Activated CD4-positive, alpha-beta T cell treated with anti-CD3 and anti-CD28 coated beads, Interleukin-2, Interleukin-4, amounts not matched to agents 100 ng/mL and 50 ng/mL, durations not matched to agents 16 hours and 8 hours (primary cell): Measurements from ENCODE around the gene EML1.

Source experiments
- DNase-seq: peaks from one replicate; pipeline ENCODE4 v3.0.0-alpha.2; 2020; ENCODE audit warnings: low spot score

EML1 gene

DNA sequence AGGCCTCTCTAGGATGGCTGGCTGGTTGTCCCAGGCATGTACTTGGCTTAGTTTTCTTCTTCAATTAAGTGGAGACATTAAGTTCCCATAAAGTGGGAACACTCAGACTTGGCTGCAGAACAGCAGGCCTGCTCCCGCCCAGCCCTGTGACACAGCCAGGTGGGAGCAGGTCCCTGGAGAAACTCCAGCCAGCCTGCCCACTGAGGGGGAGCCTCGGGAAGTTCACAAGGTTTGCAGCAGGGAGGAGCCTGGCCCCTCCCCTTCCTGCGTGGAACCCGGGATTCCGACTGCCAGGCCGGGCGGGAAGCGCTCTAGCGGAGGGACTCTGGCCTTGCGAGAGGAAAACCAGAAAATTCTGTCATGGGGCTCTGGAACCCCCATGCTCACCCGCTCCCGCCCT, 173.7 kb downstream of the EML1 start:
- no peak for DNase-seq

GRCh38 chr14:99968191-99968920, 175.1 kb downstream of the EML1 start:
- no peak for DNase-seq

GRCh38 chr14:99968941-99969340, 175.7 kb downstream of the EML1 start:
- no peak for DNase-seq

DNA sequence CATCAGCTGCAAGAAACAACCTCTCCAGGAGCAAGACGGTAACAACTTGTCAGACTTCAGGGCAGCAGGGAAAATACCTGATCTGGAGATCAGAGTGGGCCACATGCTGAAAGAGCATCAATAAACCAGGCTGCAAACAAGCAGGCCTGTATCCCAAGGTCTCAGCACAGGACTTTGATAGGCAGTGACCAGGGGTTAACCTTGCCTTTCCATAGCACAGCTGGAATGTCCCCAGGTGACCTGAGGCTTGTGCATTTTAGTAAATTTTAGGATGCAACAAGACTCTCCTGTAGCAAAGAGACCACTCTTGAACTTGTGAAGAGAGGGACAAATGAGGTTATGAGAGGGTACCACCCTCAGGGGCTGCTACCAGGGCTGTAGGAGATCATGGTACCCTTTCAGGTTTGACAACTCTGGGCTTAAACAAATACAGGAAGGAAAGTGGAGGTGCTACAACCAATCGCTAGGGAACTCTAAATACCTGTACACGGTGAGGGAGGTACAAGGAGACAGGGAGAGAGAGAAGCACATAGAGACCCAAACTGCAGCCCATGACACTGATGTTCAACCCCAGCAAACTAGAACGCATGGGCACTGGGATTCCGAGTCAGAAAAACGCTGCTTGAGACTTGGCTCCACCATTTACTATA, 176.6 kb downstream of the EML1 start:
- DNase-seq: no peak

DNA sequence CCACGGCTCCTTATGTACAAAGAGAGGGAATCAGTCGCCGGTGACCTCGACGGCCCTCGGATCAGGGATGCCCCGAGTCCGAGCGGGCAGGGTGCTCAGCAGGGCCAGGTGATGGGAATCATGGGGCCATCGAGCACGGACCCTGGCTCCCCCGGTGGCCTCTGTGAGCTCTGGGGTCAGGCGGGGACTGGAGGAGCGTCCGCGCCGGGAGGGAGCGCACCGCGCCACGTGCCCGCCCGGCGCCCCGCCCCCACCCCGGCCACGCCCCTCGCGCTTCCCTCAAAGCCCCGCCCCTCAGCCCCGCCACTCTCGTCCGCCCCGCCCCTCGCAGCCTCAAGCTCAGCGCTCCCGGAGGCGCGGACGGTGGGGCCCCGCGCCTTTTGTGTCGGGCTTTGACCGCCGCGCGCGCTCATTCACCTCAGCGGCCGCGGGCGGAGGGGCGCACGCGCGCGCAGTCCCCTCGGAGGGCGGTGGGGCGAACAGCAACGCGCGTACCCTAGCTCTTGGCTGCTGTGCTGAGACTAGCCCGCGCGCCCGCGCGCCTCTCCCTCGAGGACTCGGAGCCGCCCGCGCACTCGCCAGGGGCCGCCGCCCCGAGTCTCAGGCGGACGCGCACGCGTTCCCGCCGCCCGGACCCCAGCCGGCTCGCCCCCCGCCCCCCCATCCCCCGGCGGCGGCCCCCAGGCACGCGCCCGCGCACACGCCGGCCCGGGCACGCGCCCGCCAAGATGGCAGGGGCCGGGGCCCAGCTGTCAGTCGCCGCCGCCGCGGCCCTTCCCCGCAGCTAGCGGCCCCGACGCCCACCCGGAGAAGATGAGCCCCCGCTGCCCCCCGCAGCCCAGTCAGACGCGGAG, 178.1 kb downstream of the EML1 start:
- DNase-seq: peak; percentile 79

DNA sequence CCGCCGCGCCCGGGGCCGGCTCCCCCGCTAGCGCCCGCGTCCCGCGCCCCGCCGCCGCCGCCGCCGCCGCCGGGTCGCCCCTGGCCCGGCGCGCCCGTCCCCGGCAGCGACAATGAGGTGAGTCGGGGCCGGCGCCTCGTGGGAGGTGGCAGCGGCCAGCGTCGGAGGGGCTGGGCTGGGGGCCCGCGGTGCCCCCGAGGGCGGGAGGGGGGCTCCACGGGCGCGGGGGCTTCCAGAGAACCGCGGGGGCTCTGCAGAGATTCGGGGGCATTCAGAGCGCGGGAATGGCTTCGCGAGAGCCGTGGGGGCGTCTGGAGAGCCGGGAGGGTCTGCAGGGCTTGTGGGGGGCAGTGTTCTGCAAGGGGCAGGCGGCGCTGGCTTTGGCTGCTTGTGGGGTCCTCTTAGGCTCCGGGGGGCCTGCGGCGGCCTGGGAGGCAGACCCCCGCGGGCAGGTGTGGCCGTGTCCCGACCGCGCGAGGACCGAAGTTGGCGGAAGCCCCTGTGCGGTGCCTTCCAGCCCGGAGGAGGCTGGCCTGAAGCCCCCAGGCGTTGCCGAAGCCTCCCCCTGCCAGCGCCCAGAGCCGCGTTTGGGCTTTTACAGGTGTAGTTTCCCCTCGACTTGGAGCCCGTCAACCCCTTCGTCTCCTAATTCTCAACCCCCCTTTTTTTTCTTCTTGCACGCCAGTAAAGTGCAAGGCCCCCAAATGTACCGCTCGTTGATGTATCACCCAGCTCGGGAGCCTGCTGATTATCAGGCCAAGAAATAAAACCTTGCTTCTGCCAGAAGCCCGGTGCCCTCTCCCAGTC, 178.9 kb downstream of the EML1 start:
- DNase-seq: no peak

DNA sequence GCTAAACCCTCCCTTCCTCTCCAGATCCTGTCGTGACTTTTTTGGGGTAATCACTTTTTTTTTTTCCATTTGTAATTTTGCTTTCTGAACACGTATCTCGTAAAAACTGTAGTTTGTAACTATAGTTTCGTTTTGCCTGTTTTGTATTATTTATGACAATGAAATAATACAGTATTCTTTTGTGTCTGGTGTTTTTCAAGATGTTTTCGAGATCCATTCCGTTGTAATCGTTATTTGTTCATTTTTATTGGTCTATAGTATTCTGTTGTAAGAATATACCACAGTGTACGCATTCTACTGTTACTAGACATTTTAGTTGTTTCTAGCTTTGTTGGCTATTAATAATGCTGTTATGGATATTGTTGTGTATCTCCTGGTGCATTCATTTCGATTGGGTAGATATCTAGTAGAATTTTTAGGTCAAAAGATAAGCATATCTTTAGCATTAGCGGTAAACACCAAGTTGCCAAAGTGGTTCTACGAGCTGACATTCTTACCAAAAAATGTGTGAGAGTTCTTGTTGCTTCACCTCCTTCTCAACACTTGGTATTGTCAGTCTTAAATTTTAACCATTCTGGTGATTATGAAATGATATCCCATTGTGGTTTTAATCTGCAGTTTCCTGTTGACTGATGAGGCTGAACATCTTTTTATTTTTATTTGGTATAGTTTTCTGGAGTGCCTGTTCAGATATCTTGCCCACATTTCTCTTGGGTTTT, 179.7 kb downstream of the EML1 start:
- no peak for DNase-seq

GRCh38 chr14:99975190-99975589, 182.0 kb downstream of the EML1 start:
- no peak for DNase-seq

DNA sequence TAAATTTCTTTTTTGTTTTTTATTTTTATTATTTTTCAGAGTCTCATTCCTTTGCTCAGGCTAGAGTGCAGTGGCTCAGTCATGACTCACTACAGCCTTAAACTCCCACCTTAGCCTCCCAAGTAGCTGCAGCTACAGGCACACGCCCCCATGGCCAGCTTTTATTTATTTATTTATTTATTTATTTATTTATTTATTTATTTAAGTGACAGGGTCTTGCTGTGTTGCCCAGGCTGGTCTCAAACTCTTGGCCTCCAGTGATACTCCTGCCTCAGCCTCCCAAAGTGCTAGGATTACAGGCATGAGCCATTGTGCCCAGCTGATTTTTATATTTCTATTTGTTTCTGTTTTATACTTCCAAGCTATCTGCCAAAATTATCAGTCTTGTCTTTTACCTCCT, 182.8 kb downstream of the EML1 start:
- DNase-seq: no peak

- DNase-seq: no peak
Observed at GRCh38 chr14:99976681-99977080, 183.5 kb downstream of the EML1 start.

DNA sequence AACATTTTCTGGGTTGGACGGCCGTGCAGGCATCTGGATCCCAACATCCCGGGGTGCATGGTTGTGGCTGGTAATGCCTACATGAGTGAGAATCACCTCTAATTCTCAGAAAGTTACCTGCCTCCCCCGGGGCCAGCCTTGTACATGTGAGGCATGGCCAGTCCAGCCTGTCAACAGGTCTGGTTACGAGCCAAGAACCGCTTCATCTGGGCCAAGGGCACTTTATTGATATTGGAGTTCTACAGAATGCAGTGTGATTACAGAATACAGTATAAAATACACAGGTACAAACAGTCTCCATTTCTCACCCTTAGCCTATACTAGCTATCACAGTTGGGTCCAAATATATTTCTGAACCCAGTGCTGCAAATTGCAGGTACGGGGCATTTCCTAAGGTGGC, 187.1 kb downstream of the EML1 start:
- no peak for DNase-seq

GRCh38 chr14:99981806-99982205, 188.6 kb downstream of the EML1 start:
- DNase-seq: no peak

DNA sequence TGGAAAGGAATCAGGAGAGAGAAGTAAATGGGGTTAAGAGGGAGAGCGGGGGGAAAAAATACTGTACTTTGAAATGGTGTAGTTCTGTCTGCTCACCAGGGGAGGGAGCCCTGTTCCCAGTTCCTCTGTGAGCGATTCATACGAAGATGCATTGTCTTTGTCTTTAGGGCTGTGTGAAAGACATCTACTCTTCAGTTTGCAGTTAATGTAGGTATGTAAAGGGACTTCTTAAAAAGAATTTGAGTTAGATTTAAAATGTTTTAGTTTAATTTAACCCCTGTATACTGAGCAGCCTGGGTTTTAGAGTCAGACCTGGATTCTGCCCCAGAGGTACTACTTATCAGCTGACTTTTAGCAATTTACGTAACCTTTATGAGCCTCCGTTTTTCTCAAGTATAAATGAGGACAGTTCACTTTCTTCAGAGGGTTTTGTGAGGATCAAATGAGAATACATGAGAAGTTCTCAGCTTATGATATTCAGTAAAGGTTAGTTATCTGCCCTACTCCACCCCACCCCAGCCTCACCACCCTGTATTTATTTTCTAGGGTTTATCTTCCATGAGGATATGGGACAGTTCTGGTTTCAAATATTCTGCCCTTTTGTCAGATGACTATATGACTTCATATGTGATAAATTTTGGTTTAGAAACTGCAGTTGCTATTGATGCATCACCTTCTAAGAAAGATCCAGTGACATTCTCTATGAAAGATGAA, 189.5 kb downstream of the EML1 start:
- peak; percentile 67 for DNase-seq

DNA sequence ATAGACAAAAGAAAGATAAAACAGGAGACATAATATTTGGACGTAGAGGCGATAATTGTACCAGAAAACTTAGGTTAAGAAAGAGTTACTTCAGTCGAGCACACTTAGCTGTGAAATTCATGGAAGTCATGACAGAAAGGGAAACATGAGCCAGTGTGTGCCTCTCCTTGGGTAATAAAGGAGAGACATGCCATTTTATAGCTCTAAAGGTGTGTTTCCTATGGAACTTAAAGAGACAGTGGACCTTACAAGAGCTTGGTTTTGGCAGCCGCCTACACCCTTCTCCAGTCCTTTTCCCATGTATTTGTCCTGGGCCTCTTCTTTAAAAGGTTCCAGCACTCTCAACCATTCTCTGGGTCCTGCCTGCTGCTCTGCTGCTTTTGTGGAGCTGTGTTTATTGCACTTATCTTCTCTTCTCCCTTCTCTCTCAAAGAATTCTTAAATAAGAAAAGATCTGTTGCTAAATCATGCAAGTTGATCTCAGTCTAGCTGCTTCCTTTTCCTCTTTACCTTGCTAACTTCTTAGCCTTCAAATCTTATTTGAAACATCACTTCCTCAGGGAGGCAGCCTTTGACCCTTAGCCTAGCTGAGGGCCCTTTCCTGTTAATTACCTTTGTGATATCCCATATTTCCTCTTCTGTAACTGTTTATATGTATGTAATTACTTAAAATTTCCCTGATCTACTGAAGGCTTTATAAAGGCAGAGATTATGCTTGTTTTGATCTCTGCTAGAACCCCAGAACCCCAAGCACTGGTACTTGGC, 190.2 kb downstream of the EML1 start:
- DNase-seq: no peak

GRCh38 chr14:99984036-99984435, 190.8 kb downstream of the EML1 start:
- DNase-seq: no peak

DNA sequence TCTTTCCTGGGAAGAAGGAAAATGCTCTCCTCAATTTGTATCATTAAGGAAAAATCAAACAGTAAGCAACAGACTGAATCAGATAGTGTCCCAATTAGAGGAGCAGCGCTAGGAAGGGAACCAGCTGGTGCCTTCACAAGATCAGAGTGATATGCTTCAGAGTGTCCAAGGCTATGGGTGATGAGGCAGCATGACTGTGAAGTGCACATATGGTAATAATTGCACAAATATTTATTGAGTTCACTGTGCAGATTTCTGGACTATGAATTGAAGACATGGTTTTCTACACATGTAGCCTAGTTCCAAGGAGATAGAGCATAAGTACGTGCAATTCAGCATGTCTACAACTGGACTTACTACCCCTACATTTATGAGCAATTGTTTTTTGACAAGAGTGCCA, 193.2 kb downstream of the EML1 start:
- no peak for DNase-seq

GRCh38 chr14:99989032-99989431, 195.8 kb downstream of the EML1 start:
- no peak for DNase-seq

DNA sequence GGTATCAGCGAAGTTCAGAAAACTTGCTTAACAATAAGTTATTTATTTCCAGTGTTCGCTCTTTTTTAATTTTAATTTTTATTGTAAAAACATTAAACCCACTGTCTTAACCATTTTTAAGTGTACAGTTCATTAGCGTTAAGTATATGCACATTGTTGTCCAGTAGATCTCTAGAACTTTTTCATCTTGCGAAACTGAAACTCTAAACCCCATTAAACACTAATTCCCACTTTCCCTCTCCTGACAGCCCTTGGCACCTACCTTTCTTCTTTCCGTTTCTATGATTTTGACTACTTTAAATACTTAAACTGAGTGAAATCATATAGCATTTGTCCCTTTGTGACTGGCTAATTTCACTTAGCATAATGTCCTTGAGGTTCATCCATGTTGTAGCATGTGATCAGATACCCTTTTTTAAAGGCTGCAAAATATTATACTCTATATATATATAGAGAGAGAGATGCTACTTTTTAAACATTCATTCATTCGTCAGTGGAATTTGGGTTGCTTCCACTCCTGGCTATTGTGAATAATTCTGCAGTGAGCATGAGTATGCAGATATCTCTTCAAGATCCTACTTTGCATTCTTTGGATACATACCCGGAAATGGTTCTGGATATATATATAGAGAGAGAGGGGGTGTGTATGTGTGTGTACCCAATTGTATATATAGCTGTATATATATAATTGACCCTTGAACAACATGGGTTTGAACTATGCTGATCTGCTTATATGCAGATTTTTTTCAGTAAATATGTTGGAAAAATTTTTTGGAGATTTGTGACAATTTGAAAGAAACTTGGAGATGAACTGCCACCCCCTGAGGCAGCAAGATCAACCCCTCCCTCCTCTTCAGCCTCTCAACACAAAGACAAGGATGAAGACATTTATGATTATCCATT, 197.3 kb downstream of the EML1 start:
- DNase-seq: no peak

DNA sequence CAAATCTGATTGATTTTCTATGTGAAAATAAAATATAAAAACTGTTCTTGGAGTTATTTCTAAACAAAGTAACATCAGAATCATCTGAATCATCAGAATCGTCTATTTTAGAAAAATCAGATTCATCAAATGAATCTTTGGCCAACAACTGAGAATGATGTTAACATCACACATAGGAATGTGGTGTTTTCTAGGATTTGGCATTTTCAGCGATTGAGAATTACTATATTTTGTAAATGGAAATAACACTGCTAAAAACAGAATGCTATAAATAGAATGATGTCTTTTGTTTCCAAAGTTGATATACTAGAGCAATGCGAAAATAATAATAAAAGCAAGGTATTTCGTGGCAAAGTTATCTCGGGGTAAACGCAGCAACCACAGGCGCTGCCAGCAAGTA, 198.1 kb downstream of the EML1 start:
- no peak for DNase-seq
